K562 (cell line): ENCODE results near the gene METTL24.

Experiments used
- MLX ChIP-seq, 2 experiments: fragments of 450-650 bp in 1 of 2; sonication (generic) in 1 of 2; formaldehyde crosslinking; conservative IDR thresholded peaks; 2 replicates each; pipeline versions ENCODE4 v1.4.0 to v1.8.1; 2020 to 2022; ENCODE audit warnings: mild to moderate bottlenecking in 1 of 2, missing genetic modification reagents in 1 of 2
- TBL1XR1 ChIP-seq, 2 experiments: IDR thresholded peaks; 2 replicates each; pipeline ENCODE4 v1.6.1; 2012; ENCODE audit warnings: improper control_type of control experiment in 2 of 2, low read length in 2 of 2, mild to moderate bottlenecking in 1 of 2

DNA sequence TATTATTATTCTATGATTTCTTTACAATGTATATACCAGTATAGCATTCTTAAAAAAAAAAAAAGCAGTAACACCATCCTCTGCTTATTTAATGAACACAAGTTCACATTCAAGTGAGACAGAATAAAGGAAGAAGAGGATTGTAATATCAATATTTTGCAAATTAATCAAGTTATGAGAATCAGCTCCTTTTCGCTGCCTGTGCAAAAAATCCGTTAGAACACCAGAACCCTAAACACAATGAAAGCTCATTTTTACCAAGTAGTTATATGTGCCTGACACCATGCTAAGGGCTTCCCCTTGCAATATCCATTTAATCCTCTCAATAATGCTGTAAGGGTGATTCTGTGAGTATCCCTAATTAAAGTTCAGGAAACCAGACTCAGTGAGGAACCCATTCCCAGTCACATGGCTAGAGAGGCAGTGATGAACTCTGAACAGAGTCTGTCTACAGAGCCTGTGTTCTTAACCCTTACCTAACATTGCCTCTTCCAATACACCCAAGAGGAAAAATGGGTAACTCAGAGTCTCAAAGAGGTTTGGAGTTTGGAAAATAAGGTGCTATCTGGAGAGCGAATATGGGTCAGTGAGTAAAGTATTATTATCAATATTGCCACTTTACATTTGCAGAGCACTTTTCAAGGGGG, 111.1 kb downstream of the METTL24 start:
- TF ChIP-seq MLX (CRISPR knock-in tag; conservative IDR thresholded peaks at IDR 0.05) (no peak), TBL1XR1 (IDR thresholded peaks at IDR 0.05; ENCODE audit: low read length in 2 of 2) (no peak)
